ENCODE data around the gene SAT1.

Gene SAT1

GRCh38 chrX:23799469-23800065, 16.6 kb downstream of the SAT1 start:
- DNase-seq = no peak

DNA sequence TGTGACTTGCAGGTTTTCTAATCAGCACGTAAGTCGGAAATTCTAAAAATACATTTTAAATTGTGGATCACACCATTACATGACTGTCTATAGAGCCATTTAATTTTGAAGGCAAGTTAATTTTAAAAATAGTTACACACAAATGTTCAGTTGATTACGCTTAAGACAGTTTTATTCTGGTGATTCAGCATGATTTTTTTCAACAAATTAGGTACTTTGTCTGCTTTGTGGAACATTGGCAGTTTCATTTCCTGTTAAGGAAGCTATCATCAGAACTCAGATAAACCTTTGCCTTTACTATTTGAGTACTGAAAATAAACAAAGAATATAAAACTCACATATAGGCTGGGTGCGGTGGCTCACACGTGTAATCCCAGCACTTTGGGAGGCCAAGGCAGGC, 19.5 kb downstream of the SAT1 start:
- DNase-seq = no peak

DNA sequence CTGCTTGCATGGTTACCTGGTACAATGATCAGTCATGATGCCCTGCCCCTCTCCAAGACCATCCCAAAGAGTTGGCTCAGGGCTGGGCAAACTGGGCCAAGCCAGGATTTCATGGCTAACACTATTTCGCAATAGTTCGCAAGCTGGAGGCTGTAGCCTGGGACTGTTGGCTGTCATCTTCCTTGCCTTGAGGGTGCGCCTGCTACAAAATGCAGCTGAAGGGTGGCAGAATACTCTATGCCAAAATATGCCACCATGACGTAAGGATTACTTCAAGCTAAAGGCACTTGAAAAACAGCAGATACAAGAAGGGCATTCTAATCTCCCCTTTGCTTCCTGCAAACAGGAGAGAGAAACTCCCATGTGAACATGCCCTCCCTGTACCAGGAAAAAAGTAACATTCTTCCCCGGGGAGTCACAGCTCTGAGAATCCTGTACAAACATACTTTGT, 21.0 kb downstream of the SAT1 start:
- DNase-seq = no peak

DNA sequence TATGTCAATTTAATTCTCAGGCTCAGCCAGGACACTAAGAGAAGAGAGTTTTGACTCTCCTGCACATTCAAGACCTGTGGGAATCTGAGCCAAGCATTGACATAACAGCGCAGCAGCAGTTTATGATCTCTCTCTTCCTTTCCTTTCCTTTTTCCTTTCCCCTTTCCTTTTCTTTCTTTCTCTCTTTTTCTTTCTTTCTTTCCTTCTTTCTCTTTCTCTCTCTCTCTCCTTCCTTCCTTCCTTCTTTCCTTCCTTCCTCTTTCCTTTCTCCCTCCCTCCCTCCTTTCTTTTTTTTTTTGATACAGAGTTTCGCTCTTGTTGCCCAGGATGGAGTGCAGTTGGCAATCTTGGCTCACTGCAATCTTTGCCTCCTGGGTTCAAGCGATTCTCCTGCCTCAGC, 21.6 kb downstream of the SAT1 start:
- DNase-seq = no peak

DNA sequence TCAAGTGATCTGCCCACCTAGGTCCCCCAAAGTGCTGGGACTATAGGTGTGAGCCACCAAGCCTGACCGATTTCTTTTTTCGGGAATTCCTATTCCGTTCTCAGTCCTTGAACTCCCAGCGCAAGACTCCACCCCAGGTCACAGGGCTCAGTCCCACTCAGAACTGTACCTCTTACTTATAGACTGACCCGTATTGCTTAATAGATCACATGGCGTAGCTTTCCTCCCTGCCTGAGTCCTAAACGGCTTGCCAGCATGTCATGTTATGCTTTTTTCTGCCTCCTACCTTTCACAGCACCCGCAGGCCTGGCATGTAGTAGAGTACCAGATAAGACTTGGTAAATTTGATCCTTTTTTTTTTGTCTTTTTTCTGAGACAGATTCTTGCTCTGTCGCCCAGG, 22.4 kb downstream of the SAT1 start:
- DNase-seq = no peak

DNA sequence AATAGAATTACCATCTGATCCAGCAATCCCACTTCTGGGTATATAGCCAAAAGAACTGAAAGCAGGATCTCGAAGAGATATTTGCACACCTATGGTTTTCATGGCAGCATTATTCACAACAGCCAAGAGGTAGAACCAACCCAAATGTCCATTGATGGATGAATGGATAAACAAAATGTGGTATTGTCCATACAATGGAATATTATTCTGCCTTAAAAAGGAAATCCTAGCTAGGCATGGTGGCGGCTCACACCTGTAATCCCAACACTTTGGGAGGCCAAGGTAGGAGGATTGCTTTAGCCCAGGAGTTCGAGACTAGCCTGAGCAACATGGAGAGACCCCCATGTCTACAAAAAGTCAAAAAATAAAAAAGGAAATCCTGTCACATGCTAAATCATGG, 27.3 kb downstream of the SAT1 start:
- no peak for DNase-seq

DNA sequence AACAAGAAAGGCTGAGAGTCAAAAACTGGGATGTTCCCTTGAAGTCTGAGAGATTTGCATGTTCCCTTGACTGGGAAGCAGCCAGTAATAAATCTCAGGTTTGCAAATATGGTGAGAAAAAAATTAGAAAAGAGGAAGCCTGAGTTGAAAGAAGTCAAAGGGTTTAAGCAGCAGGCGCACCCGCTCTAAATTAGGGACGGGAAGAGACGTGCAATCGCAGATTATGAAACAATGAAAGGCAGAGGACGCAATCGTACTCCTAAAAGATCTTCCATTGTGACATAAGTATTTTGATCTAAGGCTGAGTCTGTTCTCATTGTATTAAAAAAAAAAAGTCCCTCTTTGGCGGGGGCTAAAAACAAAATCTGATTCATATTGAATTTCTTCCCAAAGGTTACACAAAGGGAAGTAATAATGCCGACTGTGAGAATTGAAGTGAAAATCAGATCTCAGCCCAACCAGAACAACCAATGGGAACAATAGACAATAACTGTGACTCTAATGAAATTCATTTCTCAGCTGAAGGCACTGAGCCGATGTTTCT, 28.2 kb downstream of the SAT1 start:
- DNase-seq = no peak

- no peak for DNase-seq
These were observed 28.7 kb downstream of the SAT1 start for GRCh38 chrX:23811656-23812055.

DNA sequence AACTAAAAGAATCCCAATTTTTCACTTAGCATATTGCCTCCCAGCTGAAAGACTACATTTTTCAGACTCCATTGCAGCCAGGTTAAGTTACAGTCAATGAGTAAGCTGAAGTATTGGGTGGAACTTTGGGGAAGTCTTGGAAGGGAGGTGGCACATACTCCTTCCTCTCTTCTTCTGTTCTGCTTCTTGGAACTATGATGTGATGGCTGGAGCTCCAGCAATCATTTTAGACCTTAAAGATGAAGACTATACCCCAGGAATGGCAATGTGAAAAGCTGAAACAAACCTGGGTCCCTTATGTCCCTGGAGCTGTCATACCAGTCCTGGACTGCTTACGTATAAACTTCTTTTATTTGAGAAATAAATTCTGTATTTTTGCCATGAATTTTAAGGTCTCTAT, 30.8 kb downstream of the SAT1 start:
- DNase-seq = no peak

- no peak for DNase-seq
These were observed 32.4 kb downstream of the SAT1 start for GRCh38 chrX:23815376-23815775.

DNA sequence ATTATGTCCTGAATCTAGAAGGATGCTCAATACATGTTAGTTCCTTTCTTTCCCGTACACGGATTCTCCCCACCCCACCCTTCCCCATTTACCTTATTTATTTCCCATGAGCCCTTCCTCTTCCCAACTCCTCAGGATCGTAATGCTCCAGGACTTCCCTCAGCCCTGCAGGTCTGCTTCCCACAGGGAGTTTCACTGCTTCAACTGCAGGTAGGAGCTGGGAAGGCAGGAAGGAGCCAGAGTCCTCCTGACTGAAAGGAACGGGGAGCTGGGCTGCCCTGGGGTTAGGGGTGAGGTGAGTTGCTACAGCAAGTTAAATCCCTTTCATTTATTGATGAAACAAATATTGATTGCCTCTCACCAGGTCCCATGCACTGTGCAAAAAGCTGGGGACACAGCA, 33.2 kb downstream of the SAT1 start:
- no peak for DNase-seq

DNA sequence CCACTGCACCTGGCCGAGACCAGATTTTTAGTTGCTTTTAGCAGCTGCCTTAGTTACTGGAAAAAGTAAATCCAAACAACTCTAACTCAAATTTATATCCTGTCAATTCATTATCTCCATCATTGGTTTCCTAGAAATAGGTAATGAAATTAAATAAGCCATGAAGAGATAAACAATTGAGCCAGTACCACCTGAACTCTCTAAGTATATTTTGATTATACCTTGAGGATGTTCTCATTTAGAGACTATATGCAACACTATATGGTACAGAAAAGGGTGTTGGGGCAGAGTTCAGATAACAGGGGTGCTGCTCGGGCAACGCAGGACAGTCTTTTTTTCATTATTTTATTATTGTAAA, 35.0 kb downstream of the SAT1 start:
- no peak for DNase-seq

GRCh38 chrX:23819385-23820234, 36.6 kb downstream of the SAT1 start:
- no peak for DNase-seq

GRCh38 chrX:23820235-23820782, 37.3 kb downstream of the SAT1 start:
- DNase-seq = no peak

GRCh38 chrX:23821847-23822246, 38.9 kb downstream of the SAT1 start:
- DNase-seq = no peak

GRCh38 chrX:23822397-23822796, 39.4 kb downstream of the SAT1 start:
- DNase-seq = no peak

DNA sequence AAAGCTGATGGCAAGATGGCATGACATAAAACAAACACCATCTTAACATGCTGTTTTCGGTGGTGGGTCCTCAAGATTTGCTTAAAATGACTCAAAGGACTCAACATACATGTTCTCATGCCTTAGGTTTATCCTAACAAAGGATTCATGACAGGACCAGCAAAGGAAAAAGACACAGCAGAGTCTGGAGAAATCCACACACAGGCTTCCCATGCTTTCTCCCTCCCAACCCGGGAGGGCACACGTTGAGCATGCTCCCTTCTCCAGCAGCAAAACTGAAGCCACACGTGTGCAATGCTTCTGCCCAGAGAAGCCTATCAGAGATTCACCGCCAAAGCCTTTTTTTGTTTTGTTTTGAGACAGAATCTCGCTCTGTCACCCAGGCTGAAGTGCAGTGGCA, 39.9 kb downstream of the SAT1 start:
- no peak for DNase-seq

DNA sequence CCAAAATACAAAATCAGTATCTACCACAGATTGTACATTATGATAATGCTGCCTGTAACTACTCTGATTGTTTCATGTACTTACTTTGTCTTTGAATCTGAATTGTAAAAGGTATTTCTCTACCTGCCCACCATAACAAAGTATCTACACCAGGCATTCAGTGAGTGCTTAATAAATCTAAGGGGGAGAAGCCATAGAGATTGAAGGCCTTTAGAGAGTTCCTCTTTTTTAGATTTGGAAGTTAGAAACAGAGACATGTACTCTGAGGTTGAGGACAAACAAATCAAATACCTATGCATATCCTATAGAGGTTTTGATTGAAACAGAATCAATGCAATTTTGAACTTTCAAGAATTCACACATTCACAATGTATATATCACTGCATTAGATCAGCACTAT, 42.7 kb downstream of the SAT1 start:
- no peak for DNase-seq

DNA sequence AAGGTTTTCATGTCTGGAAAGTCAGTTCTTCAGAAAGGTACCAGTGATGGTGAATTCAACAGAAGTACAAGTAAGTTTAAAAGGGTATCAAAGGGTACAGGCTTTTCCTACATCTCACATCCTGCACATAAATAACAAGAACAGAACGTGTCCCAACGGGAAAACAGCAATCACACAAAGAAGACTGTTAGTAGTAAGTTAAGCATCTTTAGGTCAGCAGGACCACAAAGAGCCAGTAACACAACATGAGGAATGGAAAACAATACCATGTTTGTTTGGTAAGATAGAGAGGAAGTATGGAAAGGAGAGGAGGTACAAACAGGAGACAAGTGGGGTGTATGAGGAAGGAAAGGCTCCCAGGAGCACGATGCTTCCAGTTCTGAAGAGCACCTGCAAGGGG, 43.2 kb downstream of the SAT1 start:
- DNase-seq = no peak

DNA sequence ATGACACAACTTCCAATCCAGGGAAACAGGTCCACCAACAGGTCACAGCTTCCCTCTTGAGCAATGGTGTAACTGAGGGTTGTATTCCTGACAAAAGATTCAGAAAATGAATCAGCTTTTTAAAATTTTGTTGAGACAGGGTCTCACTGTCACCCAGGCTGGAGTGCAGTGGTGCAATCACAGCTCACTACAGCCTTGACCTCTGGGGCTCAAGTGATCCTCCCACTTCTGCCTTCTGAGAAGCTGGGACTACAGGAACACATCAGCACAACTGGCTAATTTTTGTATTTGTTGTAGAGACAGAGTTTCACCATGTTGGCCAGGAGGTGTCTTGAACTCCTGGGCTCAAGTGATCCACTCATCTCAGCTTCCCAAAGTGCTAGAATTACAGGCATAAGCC, 43.7 kb downstream of the SAT1 start:
- no peak for DNase-seq

DNA sequence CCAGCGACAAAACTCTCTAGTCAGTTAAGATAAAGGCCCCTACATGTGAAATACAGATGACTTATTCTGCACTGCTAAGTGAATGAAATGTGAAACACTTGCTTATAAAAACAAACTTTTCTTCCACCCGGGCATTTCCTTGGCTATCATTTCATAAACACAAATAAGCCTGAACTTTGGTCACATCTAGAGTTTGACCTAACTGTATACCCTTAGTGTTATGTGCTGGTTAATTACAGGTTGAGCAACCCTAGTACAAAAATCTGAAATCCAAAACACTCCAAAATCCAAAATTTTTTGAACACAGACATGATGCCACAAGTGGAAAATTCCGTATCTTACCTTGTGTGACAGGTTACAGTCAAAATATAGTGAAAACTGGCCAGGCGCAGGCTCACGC, 45.9 kb downstream of the SAT1 start:
- DNase-seq = no peak

DNA sequence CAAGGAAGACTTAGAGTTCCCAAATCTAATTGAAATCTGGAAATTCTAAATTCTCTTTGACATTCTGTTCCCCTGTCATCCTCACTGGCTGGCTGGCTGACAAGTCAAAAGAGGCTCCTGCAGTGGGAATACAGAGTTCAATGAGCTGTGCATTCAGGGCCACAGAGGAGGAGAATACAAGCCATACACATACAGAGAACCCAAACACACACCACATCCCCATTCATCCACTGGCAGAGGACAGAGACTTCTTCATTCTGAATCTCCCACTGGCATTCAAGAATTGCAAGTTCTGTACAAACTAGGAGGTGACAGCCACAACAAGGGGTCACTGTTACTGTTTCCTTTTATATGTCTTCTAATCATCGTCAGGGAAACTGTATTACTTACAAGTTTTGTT, 49.7 kb downstream of the SAT1 start:
- DNase-seq = no peak

Measured in right kidney (tissue), 1 donor.